ENCODE measurements around the gene RAPGEF5.

Gene RAPGEF5

GRCh38 chr7:22389892-22390291 is 32.9 kb upstream of the RAPGEF5 start:
- DNase-seq (ENCODE audit: low spot score) (no peak), ATAC-seq (ENCODE audit: low read depth) (no peak)
- Histone ChIP-seq H3K4me3 (ENCODE audit: severe bottlenecking) (no peak overlapping the region), H3K27me3 (ENCODE audit: insufficient read depth, poor library complexity, severe bottlenecking) (no peaks in the 10 kb centered on the region), H3K27ac (ENCODE audit: poor library complexity, severe bottlenecking) (no peak overlapping the region), H3K4me1 (ENCODE audit: insufficient read depth, poor library complexity, severe bottlenecking) (no peaks in the 10 kb centered on the region), H3K9me3 (ENCODE audit: severe bottlenecking) (no peaks in the 10 kb centered on the region), H3K36me3 (ENCODE audit: low read depth) (no peaks in the 10 kb centered on the region)
- no peak for TF ChIP-seq CTCF (IDR thresholded peaks at IDR 0.05; ENCODE audit: poor library complexity, severe bottlenecking)

GRCh38 chr7:22387583-22387982 is 30.6 kb upstream of the RAPGEF5 start:
- no peak overlapping the region for H3K27ac ChIP-seq (ENCODE audit: poor library complexity, severe bottlenecking)
- DNase-seq (ENCODE audit: low spot score), result no peak

GRCh38 chr7:22386865-22387264 is 29.9 kb upstream of the RAPGEF5 start:
- Histone ChIP-seq H3K27ac (ENCODE audit: poor library complexity, severe bottlenecking) (no peak overlapping the region), H3K4me3 (ENCODE audit: severe bottlenecking) (no peak overlapping the region), H3K36me3 (ENCODE audit: low read depth) (no peaks in the 10 kb centered on the region), H3K27me3 (ENCODE audit: insufficient read depth, poor library complexity, severe bottlenecking) (no peaks in the 10 kb centered on the region), H3K4me1 (ENCODE audit: insufficient read depth, poor library complexity, severe bottlenecking) (no peaks in the 10 kb centered on the region), H3K9me3 (ENCODE audit: severe bottlenecking) (no peaks in the 10 kb centered on the region)
- DNase-seq (ENCODE audit: low spot score) (no peak), ATAC-seq (ENCODE audit: low read depth) (no peak)
- TF ChIP-seq CTCF (IDR thresholded peaks at IDR 0.05; ENCODE audit: poor library complexity, severe bottlenecking), result no peak

More at GRCh38 chr7:22387583-22387982, 30.6 kb upstream of the RAPGEF5 start:
- no peaks in the 10 kb centered on the region for H3K9me3 ChIP-seq (ENCODE audit: severe bottlenecking)
- no peaks in the 10 kb centered on the region for H3K4me1 ChIP-seq (ENCODE audit: insufficient read depth, poor library complexity, severe bottlenecking)
- no peak overlapping the region for H3K4me3 ChIP-seq (ENCODE audit: severe bottlenecking)
- H3K27me3 ChIP-seq (ENCODE audit: insufficient read depth, poor library complexity, severe bottlenecking), result no peaks in the 10 kb centered on the region
- no peak for TF ChIP-seq CTCF (IDR thresholded peaks at IDR 0.05; ENCODE audit: poor library complexity, severe bottlenecking)
- no peak for ATAC-seq (ENCODE audit: low read depth)
- no peaks in the 10 kb centered on the region for H3K36me3 ChIP-seq (ENCODE audit: low read depth)

- Histone ChIP-seq H3K4me1 (ENCODE audit: insufficient read depth, poor library complexity, severe bottlenecking) (no peaks in the 10 kb centered on the region), H3K36me3 (ENCODE audit: low read depth) (no peaks in the 10 kb centered on the region), H3K27me3 (ENCODE audit: insufficient read depth, poor library complexity, severe bottlenecking) (no peaks in the 10 kb centered on the region), H3K27ac (ENCODE audit: poor library complexity, severe bottlenecking) (no peak overlapping the region), H3K9me3 (ENCODE audit: severe bottlenecking) (no peaks in the 10 kb centered on the region), H3K4me3 (ENCODE audit: severe bottlenecking) (no peak overlapping the region)
- DNase-seq (ENCODE audit: low spot score) (no peak), ATAC-seq (ENCODE audit: low read depth) (no peak)
- TF ChIP-seq CTCF (IDR thresholded peaks at IDR 0.05; ENCODE audit: poor library complexity, severe bottlenecking), result no peak
Observed at GRCh38 chr7:22386206-22386858, 29.4 kb upstream of the RAPGEF5 start.

- H3K9me3 ChIP-seq (ENCODE audit: severe bottlenecking), result no peaks in the 10 kb centered on the region
- H3K27me3 ChIP-seq (ENCODE audit: insufficient read depth, poor library complexity, severe bottlenecking), result no peaks in the 10 kb centered on the region
- H3K27ac ChIP-seq (ENCODE audit: poor library complexity, severe bottlenecking), result no peak overlapping the region
- no peak for ATAC-seq (ENCODE audit: low read depth)
- H3K36me3 ChIP-seq (ENCODE audit: low read depth), result no peaks in the 10 kb centered on the region
- no peak for TF ChIP-seq CTCF (IDR thresholded peaks at IDR 0.05; ENCODE audit: poor library complexity, severe bottlenecking)
- H3K4me1 ChIP-seq (ENCODE audit: insufficient read depth, poor library complexity, severe bottlenecking), result no peaks in the 10 kb centered on the region
- no peak overlapping the region for H3K4me3 ChIP-seq (ENCODE audit: severe bottlenecking)
- DNase-seq (ENCODE audit: low spot score), result no peak
Observed at GRCh38 chr7:22385326-22385725, 28.4 kb upstream of the RAPGEF5 start.

Data from RWPE2 (cell line).